ENCODE data around the gene PALLD. TPM values are rescaled to one million over a fixed set of nuclear protein-coding genes. Genes with fewer than 3 reads are reported as not detected.

PALLD gene
- total RNA-seq, 1 donor from 2014 or later, result 1.5 TPM

GRCh38 chr4:168674077-168674747 lies 177.4 kb downstream of the PALLD start:
- DNase-seq (ENCODE audit: low read depth, low spot score), result no peak

GRCh38 chr4:168674866-168675265 lies 178.0 kb downstream of the PALLD start:
- DNase-seq (ENCODE audit: low read depth, low spot score), result no peak

- no peak for DNase-seq (ENCODE audit: low read depth, low spot score)
These were observed 180.2 kb downstream of the PALLD start for GRCh38 chr4:168677063-168677462.

- no peak for DNase-seq (ENCODE audit: low read depth, low spot score)
These were observed 181.0 kb downstream of the PALLD start for GRCh38 chr4:168677879-168678278.

GRCh38 chr4:168678751-168679366 lies 182.0 kb downstream of the PALLD start:
- DNase-seq (ENCODE audit: low read depth, low spot score), result no peak

GRCh38 chr4:168679397-168679796 lies 182.5 kb downstream of the PALLD start:
- no peak for DNase-seq (ENCODE audit: low read depth, low spot score)

DNA sequence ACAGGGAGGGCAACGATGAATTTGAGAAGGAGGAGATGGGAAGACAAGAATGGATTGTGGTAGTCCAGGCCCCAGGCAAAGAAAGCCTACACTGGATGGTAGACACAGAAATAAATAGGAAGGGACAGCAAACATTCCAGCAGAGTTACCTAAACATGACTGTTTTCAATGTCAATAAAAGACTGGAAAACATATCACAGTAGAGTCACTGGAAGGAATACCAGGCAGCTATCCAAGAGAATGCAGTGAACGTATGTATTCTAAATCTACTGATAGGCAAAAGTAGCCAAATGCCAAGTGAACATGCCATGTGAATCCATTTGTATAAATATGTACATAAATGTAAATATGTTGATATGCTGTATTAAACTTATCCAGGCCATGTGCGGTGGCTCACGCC lies 183.0 kb downstream of the PALLD start:
- DNase-seq (ENCODE audit: low read depth, low spot score), result no peak

DNA sequence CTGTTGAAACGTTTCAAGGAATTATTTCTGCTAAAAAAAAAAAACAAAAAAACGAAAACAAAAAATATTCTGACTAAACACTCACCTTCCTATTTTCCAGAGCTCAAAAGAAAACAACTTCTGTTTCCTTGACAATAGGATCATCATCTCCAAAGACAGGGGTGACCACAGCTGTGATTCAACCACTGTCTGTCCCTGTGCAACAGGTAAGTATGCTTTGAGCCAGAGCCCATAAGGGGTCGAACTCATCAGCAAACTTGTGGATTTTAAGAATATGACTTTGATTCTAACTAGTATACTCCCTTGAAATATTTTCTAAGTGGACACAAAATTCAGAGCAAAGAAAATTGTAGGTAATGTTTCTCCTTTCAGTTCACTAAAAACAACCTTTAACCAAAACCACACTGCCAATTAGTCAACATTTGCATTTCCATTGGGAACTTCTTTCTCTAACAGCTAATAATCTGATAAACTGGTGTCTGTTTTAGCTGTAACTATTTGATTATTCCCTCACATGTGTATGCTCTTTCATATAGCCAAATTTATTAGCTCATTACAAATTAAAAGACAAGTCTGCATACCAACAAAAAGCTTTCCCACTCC lies 186.1 kb downstream of the PALLD start:
- DNase-seq (ENCODE audit: low read depth, low spot score), result no peak

GRCh38 chr4:168683595-168683994 lies 186.7 kb downstream of the PALLD start:
- no peak for DNase-seq (ENCODE audit: low read depth, low spot score)

DNA sequence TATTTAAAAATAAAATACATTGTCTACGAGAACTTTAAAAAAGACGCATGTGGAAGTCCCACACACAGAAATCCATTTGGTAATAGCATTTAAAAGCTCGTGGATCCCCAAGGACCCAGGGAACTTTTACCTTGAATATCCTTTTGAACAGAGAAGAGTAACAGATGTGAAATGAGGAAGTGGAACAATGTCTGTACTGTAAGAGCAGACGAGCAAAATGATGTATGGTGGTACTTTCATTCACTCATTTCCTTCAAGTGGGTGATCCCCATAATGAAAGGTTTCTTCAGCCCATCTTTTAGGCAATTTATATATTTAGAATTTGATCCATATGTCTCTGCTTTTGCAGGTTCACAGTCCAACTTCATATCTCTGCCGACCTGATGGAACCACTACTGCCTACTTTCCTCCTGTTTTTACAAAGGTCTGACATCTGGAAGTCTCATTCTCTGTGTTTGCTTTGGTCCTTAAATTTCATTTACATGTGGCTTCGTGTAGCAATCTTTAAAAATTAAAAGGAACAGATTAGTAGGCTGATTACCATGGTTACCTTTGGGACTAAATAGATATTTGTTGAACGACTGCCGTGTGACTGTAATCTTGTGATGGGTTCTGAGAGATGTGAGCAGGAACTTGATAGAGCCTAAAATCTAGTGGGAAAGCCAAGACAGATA lies 188.4 kb downstream of the PALLD start:
- no peak for DNase-seq (ENCODE audit: low read depth, low spot score)

- no peak for DNase-seq (ENCODE audit: low read depth, low spot score)
These were observed 191.7 kb downstream of the PALLD start for GRCh38 chr4:168688584-168688983.

DNA sequence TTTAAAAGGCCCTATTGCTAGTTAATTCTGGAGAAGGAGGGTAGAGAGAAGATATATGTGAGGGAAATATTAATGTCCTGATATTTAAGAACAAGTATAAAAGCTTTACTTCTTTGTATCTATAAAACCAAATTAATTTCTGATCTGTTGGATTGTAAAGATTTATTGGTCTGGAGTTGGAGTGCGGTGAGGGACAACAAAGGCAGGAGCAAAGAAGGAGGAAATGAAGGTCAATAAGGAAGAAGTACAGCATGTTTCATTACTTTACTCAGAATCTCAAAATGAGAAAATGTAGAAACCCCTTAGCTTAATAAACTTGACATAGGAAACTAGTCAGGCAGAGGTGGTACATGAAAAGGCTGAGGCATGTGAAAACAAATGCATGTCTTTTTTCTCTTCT lies 192.9 kb downstream of the PALLD start:
- DNase-seq (ENCODE audit: low read depth, low spot score), result no peak

DNA sequence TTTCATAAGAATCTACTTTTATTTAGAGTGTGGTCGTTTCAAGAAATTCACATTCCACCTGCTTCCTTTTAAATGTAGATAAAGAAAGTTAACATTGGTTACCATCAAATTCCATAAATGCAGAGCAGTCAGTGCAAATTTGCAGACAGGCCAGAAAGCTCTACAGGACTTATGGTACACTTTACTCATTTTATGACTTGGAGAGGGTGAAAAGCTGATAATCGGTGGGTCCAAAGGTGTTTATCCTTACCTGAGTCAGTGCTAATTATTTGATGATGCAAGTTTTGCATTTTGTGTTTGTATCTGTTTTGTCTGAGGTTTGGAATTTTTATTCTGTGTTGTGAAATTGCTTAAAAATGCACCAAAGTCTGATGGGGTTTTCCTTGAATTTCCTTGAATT lies 193.3 kb downstream of the PALLD start:
- DNase-seq (ENCODE audit: low read depth, low spot score), result no peak

DNA sequence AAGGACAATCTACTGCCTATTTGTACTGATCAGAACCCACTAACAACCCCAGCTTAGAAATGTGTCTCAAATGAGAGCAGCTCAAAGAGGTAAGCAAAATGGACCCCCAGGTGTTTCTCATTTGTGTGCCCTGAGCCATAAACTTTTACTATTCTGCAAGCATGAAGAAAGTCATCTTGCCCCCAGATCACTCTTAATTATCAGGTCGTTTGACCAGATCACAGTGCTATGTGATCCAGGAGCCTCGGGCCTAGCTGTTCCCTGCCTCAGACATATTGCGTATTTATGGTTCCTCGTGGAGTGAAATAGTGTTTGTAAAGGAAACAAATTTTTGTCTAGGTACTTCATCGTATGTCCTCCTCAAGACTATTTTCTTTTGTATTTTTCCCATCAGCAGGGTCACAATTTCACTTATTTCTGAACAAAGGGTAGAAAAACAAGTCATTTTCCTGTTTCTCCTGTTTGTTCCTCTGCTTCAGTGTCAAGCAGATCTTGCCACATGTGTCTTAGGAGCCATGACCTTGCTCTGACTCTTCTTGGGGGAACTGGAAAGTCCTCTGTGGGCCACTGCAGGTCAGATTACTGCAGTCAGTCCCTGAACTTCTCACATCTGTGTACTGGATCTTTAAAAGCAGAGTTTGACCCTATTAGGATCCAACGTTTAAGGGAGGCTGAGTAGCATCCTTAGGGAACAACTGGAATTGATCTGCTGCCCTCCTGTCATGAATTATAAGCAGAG lies 194.9 kb downstream of the PALLD start:
- DNase-seq (ENCODE audit: low read depth, low spot score), result no peak

DNA sequence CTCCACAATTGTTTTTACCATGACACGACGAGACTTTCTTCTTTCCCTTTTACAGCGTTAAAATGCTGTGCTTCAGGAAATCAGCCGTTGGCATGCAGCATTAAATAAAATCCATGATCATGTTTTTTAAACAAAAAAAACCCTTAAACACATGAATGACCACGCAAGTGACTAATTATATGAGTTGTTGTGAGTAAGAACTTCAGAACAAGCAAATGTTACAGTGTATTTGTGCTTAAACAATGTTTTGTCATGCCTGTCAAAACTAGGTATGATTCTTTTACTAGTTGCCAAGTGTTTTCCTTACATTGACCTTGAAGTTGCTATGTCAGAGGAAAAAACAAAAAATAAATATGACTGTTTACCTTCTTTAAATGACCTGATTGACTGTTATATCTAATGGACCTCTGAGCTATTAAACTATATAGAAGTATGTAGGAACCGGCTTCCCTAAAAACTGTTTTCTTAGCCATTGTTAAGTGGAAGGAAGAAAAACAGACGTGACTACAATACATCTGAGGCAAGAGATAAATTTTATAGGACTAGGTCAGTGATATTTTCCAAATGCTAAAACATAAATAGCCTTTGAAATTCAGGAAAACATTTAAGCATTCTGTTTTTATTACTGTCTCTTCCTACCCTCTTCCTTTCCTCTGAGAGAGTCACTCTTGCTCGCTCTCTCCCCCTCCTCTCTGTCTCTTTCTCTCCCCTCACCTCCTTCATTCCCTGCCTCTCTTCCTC lies 197.1 kb downstream of the PALLD start:
- DNase-seq (ENCODE audit: low read depth, low spot score), result no peak

GRCh38 chr4:168694667-168695066 lies 197.8 kb downstream of the PALLD start:
- DNase-seq (ENCODE audit: low read depth, low spot score), result no peak

GRCh38 chr4:168695288-168695687 lies 198.4 kb downstream of the PALLD start:
- DNase-seq (ENCODE audit: low read depth, low spot score), result no peak

- DNase-seq (ENCODE audit: low read depth, low spot score), result no peak
These were observed 199.4 kb downstream of the PALLD start for GRCh38 chr4:168696280-168696679.

- DNase-seq (ENCODE audit: low read depth, low spot score), result no peak
These were observed 200.0 kb downstream of the PALLD start for GRCh38 chr4:168696826-168697225.

- no peak for DNase-seq (ENCODE audit: low read depth, low spot score)
These were observed 202.5 kb downstream of the PALLD start for GRCh38 chr4:168699224-168699878.

All from pulmonary artery endothelial cell (primary cell).